ENCODE data around the gene TMEM44.

DNA sequence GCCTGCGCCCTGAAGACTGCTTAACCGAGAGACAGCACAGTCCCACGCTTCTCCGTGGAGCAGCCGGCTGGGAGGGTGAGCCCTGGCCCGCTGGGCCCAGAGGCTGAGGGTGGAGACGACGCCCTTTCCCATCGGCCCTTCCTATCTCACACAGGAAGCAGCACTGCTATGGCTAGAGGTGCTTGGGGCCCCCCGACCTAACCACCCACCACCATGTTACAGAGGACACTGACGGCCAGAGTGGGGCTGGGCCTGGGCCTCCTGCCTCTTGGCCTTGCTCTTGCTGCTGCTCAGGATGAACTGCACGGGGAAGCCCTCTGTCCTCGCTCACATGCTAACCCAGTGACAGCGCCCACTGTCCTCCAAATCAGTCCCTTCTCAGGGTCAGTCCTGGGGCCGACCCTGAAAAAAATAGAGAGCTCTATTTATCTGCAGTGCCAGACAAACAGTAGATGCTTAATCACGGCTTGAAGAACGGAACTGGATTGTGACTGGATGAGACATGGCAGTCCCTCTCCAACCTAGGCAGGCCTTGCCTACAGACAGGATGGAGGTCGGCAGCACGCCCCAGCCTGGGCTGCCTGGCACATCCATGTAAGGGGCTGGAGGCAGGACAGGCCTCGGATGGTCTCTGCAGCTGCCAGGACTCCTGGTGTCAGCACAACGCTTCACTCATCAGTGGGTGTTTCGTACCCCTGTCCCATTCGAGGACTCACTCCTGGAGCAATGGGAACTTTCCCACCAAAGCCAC, 14.2 kb downstream of the TMEM44 start:
- TF ChIP-seq, protein P1, sequence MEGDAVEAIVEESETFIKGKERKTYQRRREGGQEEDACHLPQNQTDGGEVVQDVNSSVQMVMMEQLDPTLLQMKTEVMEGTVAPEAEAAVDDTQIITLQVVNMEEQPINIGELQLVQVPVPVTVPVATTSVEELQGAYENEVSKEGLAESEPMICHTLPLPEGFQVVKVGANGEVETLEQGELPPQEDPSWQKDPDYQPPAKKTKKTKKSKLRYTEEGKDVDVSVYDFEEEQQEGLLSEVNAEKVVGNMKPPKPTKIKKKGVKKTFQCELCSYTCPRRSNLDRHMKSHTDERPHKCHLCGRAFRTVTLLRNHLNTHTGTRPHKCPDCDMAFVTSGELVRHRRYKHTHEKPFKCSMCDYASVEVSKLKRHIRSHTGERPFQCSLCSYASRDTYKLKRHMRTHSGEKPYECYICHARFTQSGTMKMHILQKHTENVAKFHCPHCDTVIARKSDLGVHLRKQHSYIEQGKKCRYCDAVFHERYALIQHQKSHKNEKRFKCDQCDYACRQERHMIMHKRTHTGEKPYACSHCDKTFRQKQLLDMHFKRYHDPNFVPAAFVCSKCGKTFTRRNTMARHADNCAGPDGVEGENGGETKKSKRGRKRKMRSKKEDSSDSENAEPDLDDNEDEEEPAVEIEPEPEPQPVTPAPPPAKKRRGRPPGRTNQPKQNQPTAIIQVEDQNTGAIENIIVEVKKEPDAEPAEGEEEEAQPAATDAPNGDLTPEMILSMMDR (IDR thresholded peaks at IDR 0.05 in 4 of 5, conservative IDR thresholded peaks at IDR 0.05 in 1 of 5), result no peak
- TF ChIP-seq POLR2A (IDR thresholded peaks at IDR 0.05), result no peak
